ENCODE results near the gene FAM186B.

The FAM186B gene

DNA sequence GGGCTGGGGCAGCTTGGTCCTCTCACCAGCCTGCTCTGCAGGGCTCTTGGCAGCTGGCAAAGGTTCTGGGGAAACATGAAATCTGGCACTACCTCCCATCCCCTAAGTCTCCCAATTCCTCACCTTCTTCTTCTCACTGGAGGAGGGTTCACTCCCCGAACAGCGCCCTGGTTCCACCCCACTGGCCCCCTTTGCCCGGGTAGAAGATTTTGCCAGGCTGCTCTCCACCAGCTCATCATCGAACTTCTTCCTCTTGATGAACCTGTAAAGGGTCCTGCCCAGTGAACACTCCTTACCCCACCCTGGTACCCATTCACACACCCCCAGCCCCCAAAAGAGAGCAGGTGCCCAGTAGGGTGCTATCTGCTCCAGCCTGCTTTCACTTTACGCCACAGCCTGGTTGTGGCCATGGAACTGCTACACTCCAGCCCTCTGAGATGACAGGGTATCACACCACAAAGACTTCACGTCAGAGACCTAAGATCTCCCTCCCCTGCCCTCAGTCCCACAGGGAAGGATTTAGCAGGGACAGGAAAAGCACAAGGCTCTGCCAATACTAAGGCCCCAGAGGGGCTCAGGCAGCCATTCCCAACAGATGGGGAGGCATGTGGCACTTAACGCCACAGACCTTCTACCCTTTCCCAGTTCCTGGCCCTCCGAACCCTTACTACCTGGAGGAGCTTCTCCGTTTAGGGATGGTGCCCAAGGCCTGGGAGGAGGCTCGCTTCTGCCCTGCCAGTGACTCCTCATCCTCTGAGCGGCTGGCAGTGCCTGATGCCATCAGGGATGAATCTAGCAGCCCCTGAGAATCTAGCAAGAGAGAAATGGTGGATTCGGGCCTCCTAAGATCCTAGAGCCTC is 39.8 kb downstream of the FAM186B start:
- peaks cover 45% of the 10 kb centered on the region for H3K36me3 ChIP-seq (ENCODE audit: insufficient read depth, low read length)
- no peak overlapping the region for H2AFZ ChIP-seq (ENCODE audit: low read depth, low read length)
- H3K27me3 ChIP-seq (ENCODE audit: insufficient read depth, low read length) = no peaks in the 10 kb centered on the region
- no peaks in the 10 kb centered on the region for H3K9me3 ChIP-seq (ENCODE audit: low read length)
- H3K4me3 ChIP-seq (ENCODE audit: low read length) = no peak overlapping the region
- peaks cover 16% of the 10 kb centered on the region for H3K4me1 ChIP-seq (ENCODE audit: insufficient read depth, low read length)

GRCh38 chr12:49564686-49565405 is 40.6 kb downstream of the FAM186B start:
- no peaks in the 10 kb centered on the region for H3K9me3 ChIP-seq (ENCODE audit: low read length)
- no peak overlapping the region for H2AFZ ChIP-seq (ENCODE audit: low read depth, low read length)
- peaks cover 16% of the 10 kb centered on the region for H3K4me1 ChIP-seq (ENCODE audit: insufficient read depth, low read length)
- peaks cover 50% of the 10 kb centered on the region for H3K36me3 ChIP-seq (ENCODE audit: insufficient read depth, low read length)
- no peak overlapping the region for H3K4me3 ChIP-seq (ENCODE audit: low read length)
- no peaks in the 10 kb centered on the region for H3K27me3 ChIP-seq (ENCODE audit: insufficient read depth, low read length)

DNA sequence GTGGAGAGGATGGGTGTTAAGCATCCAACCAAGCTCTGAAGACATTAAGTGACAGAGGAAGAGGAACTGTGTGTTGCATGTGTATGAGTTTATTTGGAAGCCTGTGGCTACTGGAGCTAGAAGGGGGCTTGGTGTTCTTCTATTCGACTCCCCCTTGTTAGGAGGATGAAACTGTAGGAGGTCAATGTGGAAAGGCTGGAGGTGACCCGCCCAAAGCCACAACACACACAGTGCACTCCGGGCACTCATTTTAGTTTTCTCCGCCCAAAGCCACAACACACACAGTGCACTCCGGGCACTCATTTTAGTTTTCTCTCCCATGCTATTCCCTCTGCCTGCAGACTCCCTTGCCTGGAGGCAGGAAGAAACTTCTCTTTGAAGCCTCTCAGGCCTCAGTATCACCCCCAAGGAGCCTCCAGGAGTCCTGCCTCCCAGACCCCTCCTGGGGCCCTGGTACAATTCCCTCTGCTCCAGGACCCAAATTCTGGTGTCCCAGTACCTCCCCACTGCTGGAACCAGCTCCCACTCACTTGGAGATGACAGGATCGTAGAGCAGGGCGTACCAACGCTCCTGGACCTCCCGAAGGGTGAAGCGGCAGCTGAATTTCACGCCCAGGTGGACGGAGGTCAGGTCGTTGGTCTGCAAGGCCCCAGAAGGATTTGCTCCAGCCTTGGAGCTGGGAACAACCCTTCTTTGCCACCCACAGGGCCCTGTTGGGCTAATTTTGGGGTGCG is 41.3 kb downstream of the FAM186B start:
- Histone ChIP-seq H3K4me1 (ENCODE audit: insufficient read depth, low read length) (peaks cover 15% of the 10 kb centered on the region), H2AFZ (ENCODE audit: low read depth, low read length) (no peak overlapping the region), H3K4me3 (ENCODE audit: low read length) (no peak overlapping the region), H3K27me3 (ENCODE audit: insufficient read depth, low read length) (no peaks in the 10 kb centered on the region), H3K36me3 (ENCODE audit: insufficient read depth, low read length) (peaks cover 58% of the 10 kb centered on the region), H3K9me3 (ENCODE audit: low read length) (no peaks in the 10 kb centered on the region)

GRCh38 chr12:49562831-49563230 is 42.6 kb downstream of the FAM186B start:
- H3K4me3 ChIP-seq (ENCODE audit: low read length) = no peak overlapping the region
- no peaks in the 10 kb centered on the region for H3K27me3 ChIP-seq (ENCODE audit: insufficient read depth, low read length)
- H3K36me3 ChIP-seq (ENCODE audit: insufficient read depth, low read length) = peaks cover 70% of the 10 kb centered on the region
- no peak overlapping the region for H2AFZ ChIP-seq (ENCODE audit: low read depth, low read length)
- no peaks in the 10 kb centered on the region for H3K9me3 ChIP-seq (ENCODE audit: low read length)
- H3K4me1 ChIP-seq (ENCODE audit: insufficient read depth, low read length) = peaks cover 11% of the 10 kb centered on the region

- no peaks in the 10 kb centered on the region for H3K9me3 ChIP-seq (ENCODE audit: low read length)
- H3K4me1 ChIP-seq (ENCODE audit: insufficient read depth, low read length) = peaks cover 7% of the 10 kb centered on the region
- H3K27me3 ChIP-seq (ENCODE audit: insufficient read depth, low read length) = no peaks in the 10 kb centered on the region
- H3K4me3 ChIP-seq (ENCODE audit: low read length) = no peak overlapping the region
- H3K36me3 ChIP-seq (ENCODE audit: insufficient read depth, low read length) = peaks cover 74% of the 10 kb centered on the region
- no peak overlapping the region for H2AFZ ChIP-seq (ENCODE audit: low read depth, low read length)
These were observed 43.2 kb downstream of the FAM186B start for GRCh38 chr12:49562233-49562632.

GRCh38 chr12:49560695-49561094 is 44.7 kb downstream of the FAM186B start:
- Histone ChIP-seq H3K4me3 (ENCODE audit: low read length) (no peak overlapping the region), H3K36me3 (ENCODE audit: insufficient read depth, low read length) (peaks cover 76% of the 10 kb centered on the region), H2AFZ (ENCODE audit: low read depth, low read length) (no peak overlapping the region), H3K4me1 (ENCODE audit: insufficient read depth, low read length) (no peaks in the 10 kb centered on the region), H3K27me3 (ENCODE audit: insufficient read depth, low read length) (no peaks in the 10 kb centered on the region), H3K9me3 (ENCODE audit: low read length) (no peaks in the 10 kb centered on the region)

- no peaks in the 10 kb centered on the region for H3K9me3 ChIP-seq (ENCODE audit: low read length)
- H2AFZ ChIP-seq (ENCODE audit: low read depth, low read length) = no peak overlapping the region
- H3K36me3 ChIP-seq (ENCODE audit: insufficient read depth, low read length) = peaks cover 70% of the 10 kb centered on the region
- no peaks in the 10 kb centered on the region for H3K27me3 ChIP-seq (ENCODE audit: insufficient read depth, low read length)
- peaks cover 4% of the 10 kb centered on the region for H3K4me1 ChIP-seq (ENCODE audit: insufficient read depth, low read length)
- no peak overlapping the region for H3K4me3 ChIP-seq (ENCODE audit: low read length)
These were observed 46.3 kb downstream of the FAM186B start for GRCh38 chr12:49559011-49559675.

- Histone ChIP-seq H3K9me3 (ENCODE audit: low read length) (no peaks in the 10 kb centered on the region), H2AFZ (ENCODE audit: low read depth, low read length) (no peak overlapping the region), H3K4me3 (ENCODE audit: low read length) (no peak overlapping the region), H3K27me3 (ENCODE audit: insufficient read depth, low read length) (no peaks in the 10 kb centered on the region), H3K36me3 (ENCODE audit: insufficient read depth, low read length) (peaks cover 64% of the 10 kb centered on the region), H3K4me1 (ENCODE audit: insufficient read depth, low read length) (peaks cover 9% of the 10 kb centered on the region)
These were observed 46.9 kb downstream of the FAM186B start for GRCh38 chr12:49558526-49558925.

GRCh38 chr12:49557917-49558215 is 47.6 kb downstream of the FAM186B start:
- H3K36me3 ChIP-seq (ENCODE audit: insufficient read depth, low read length) = peaks cover 57% of the 10 kb centered on the region
- H3K9me3 ChIP-seq (ENCODE audit: low read length) = no peaks in the 10 kb centered on the region
- peaks cover 9% of the 10 kb centered on the region for H3K4me1 ChIP-seq (ENCODE audit: insufficient read depth, low read length)
- no peak overlapping the region for H2AFZ ChIP-seq (ENCODE audit: low read depth, low read length)
- no peak overlapping the region for H3K4me3 ChIP-seq (ENCODE audit: low read length)
- H3K27me3 ChIP-seq (ENCODE audit: insufficient read depth, low read length) = no peaks in the 10 kb centered on the region

DNA sequence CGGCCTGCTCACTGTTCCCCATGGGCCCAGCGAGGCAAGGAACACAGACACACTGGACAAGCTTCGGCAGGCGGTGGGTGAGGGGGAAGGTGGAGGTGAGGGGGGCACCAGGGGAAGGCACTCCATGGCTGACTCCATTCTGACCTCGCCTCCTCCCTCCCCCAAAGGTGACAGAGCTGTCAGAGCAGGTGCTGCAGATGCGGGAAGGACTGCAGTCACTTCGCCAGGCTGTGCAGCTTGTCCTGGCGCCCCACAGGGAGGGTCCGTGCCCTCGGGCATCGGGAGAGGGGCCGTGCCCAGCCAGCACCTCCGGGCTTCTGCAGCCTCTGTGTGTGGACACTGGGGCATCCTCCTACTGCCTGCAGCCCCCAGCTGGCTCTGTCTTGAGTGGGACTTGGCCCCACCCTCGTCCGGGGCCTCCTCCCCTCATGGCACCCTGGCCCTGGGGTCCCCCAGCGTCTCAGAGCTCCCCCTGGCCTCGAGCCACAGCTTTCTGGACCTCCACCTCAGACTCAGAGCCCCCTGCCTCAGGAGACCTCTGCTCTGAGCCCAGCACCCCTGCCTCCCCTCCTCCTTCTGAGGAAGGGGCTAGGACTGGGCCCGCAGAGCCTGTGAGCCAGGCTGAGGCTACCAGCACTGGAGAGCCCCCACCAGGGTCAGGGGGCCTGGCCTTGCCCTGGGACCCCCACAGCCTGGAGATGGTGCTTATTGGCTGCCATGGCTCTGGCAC is 48.1 kb downstream of the FAM186B start:
- H3K36me3 ChIP-seq (ENCODE audit: insufficient read depth, low read length) = peaks cover 52% of the 10 kb centered on the region
- H3K4me3 ChIP-seq (ENCODE audit: low read length) = no peak overlapping the region
- H3K4me1 ChIP-seq (ENCODE audit: insufficient read depth, low read length) = peaks cover 9% of the 10 kb centered on the region
- H3K27me3 ChIP-seq (ENCODE audit: insufficient read depth, low read length) = no peaks in the 10 kb centered on the region
- no peaks in the 10 kb centered on the region for H3K9me3 ChIP-seq (ENCODE audit: low read length)
- no peak overlapping the region for H2AFZ ChIP-seq (ENCODE audit: low read depth, low read length)

- Histone ChIP-seq H3K4me3 (ENCODE audit: low read length) (no peak overlapping the region), H3K4me1 (ENCODE audit: insufficient read depth, low read length) (peaks cover 9% of the 10 kb centered on the region), H3K27me3 (ENCODE audit: insufficient read depth, low read length) (no peaks in the 10 kb centered on the region), H3K36me3 (ENCODE audit: insufficient read depth, low read length) (peaks cover 44% of the 10 kb centered on the region), H3K9me3 (ENCODE audit: low read length) (no peaks in the 10 kb centered on the region), H2AFZ (ENCODE audit: low read depth, low read length) (no peak overlapping the region)
These were observed 48.9 kb downstream of the FAM186B start for GRCh38 chr12:49556391-49557186.
